ENCODE data around the gene SPINK5.
"Not testable (repeated sequence)": the region's sequence is repeated elsewhere in the genome, so short reads cannot be mapped to it uniquely, and the experiment has no call there.

SPINK5 gene

DNA sequence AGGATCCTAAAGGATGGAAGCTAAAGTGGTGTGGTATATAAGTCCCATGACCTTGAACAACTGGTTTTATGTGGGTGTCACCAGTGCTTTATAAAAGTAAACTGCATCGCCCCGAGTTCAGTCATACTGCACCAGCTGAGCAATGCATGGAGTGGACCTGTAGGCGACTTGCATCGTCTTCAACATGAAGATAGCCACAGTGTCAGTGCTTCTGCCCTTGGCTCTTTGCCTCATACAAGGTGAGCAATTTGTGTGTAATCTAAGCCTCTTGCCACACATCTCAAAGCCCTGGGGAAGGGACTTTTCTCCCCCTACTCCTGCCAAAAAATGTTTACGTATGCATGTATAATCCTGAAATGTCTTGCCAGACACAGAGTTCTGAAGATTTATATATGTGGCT is at the start of gene SPINK5:
TSS of gene SPINK5 (plus strand) at position 120 of the 400 bp plus-strand sequence. CDS start at position 185, 65 bp downstream.
- FAIRE-seq = no peak

GRCh38 chr5:148014276-148014675 is 49.5 kb upstream of the SPINK5 start:
- no peak for FAIRE-seq

- no peak for FAIRE-seq
Measured at GRCh38 chr5:148020257-148020988, 43.4 kb upstream of the SPINK5 start.

DNA sequence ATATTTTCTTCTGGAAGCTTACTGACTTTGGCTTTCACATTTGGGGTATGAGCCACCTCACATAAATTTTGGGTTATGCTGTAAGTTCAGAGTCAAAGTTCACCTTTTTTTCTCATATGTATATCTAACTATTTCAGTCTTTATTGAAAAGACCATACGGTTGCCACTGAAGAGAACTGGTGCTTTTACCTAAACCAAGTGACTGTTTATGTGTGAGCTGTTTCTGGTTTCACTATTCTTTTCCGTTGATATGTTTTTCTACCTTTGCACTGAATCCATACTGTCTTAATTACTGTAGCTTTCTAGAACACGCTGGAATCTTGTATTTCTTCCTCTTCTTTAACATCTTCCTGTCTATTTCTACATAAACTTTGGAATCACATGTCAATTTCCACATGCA is 36.3 kb upstream of the SPINK5 start:
- no peak for FAIRE-seq

DNA sequence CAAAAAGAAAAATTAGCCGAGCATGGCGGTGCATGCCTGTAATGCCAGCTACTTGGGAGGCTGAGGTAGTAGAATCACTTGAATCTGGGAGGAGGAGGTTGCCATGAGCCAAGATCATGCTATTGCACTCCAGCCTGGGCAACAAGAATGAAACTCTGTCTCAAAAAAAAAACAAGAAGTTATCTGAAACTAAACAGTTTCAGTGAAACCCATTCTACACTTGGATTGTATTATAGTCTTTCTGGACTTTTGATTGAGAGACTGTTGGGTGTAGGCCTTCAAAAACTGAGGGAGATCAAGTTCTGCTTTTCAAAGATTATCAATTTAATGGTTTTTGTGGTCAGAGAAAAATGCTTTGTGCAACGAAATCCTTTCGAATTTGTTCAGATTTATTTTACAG is 34.6 kb upstream of the SPINK5 start:
- no peak for FAIRE-seq

DNA sequence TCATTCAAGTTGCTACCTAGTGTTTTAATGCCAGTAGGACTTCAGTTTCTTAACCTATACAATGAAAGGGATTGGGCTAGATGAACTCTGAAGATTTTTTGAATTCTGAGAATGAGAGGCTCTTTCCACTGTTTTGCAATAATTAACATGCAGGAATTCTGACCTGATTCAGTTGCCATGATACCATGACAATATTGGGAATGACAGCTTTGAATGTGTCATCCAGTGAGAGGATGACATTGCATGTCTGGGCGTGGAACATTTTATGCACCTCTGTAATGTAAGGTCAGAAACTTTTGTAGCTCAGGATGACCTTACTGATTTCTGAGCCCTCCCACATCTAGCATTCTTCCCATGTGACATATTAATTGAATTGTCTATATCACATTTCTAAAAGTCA is 30.6 kb upstream of the SPINK5 start:
- FAIRE-seq = no peak

GRCh38 chr5:148035676-148036075 is 28.1 kb upstream of the SPINK5 start:
- no peak for FAIRE-seq

DNA sequence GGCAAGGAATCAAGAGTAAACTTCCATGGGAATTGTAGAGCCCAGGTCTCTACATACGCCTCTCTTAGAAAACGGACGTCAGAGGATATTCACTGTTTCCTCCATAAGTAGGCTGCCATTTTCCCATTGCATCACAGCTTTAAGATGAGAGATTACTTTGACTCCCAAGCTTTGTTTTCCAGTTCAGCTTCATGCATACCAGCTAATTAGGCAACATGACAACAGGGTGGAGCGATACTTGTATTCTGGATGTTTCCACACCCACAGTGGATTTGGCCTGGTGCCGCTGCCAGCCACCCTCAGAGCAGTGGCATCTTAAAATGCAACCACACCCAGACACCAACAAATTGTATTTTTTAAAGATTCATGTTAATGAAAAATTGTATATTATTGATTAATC is 20.9 kb upstream of the SPINK5 start:
- no peak for FAIRE-seq

DNA sequence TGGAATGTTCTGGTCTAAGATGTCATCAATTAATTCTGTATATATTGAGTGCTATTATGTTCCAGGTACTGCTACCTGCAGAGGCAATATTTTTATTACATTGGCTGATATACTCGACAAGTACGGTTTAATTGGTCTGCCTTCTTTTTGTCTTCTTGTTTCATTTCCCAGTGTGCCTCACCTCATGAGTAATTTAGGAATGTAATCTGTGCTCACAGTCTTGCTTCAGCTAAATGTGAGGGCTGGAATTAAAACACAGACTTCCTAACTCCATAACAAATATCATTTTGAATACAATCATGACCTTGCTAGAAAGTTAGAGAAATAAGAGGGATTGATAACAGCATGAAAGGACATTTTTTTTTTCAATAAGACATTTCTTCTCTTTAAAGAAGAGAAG is 20.1 kb upstream of the SPINK5 start:
- FAIRE-seq = no peak

- not testable (repeated sequence) for FAIRE-seq
Measured at GRCh38 chr5:148055160-148055559, 8.6 kb upstream of the SPINK5 start.

DNA sequence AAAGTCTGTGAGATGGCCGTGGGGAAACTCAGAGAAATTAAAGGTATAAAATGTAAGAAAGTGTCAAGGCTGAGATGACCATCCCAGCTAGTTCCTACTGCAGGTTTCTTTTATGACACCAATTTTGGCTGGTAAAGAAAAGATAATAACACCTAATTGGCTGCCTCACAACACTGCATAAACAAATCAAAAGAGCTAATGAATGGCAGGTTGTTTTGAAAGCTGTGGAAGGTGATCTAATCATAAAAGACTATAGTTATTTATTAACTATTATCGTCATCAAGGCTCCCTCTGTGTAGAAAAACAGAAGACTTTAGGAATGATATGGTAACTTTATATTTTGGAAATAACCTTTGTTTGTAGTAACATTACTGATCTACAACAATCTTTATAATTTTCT is 3.5 kb upstream of the SPINK5 start:
- no peak for FAIRE-seq

DNA sequence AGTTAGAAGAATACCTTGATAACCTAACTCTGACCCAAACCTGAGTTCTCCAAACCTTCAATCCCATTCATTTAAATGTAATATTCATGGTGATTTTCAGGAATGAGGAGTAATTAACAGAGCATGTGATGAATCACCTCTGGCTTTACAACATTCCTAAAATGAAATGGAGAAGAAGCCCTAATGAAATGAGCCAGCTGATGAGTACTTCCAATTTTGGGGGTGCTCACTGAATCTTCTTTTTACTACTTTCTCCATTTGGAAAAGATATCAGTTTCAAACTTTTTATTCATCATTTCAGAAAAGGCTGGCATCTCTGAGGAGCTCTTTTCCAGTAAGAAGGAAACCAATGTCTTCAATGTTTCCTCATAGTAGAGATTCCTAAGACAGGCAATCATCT is 2.9 kb upstream of the SPINK5 start:
- FAIRE-seq = no peak

DNA sequence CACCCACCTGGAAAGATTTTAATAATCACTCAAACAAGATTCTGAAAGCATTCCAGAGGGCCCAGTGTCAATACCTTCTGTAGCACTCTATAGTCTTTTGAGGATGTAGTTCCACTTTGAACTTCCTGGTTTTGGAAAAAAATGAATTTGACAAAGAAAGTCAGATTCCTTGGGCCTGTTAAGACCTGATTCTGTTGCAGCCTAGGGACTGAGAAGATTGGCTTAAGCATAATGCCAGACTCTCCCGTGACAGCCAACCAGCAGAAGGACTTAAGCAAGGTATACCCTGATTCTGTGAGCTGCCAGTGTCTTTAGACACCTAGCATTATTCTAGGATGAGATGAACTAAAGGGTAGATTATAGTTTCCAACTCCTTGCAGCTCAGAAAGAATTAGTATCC is 6.8 kb downstream of the SPINK5 start:
- no peak for FAIRE-seq

GRCh38 chr5:148072207-148072606 is 8.4 kb downstream of the SPINK5 start:
- FAIRE-seq = no peak

DNA sequence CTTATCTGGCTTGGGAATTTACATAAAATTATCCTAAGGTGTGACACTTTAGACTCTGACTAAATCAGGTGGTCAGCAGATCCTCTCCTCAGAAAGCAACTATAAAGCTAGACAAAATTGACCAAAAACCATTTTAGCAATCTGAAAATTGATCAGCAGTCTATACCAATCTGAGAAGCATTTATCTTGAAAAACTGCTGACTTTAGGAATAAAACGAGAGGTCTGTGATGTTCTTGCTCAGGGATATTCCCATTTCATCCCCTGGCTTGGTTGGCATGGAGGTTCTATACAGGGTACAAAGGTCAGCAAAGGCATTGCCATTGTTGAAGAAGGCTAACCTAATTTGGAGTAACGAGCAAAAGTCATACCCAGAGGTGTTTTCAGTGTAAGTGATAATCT is 11.7 kb downstream of the SPINK5 start:
- no peak for FAIRE-seq

DNA sequence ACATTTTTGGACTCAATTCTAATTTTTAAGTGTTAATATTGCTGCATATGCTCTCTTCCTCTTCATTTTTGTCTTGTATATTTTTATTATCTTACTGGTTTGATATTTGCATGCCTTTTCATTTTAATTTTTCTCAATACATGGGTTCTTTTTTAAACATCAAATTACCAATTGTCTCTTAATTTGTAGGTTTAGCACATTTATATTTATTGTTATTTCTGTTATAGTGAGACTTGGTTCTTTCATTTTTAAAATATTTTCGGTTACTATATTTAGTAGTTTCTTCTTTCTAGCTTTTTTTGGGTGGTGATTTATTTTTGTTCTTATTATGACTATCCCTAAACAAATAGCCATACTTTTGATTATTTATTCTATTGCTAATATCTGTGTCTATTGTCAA is 19.4 kb downstream of the SPINK5 start:
- no peak for FAIRE-seq

- FAIRE-seq = no peak
Measured at GRCh38 chr5:148084269-148084668, 20.5 kb downstream of the SPINK5 start.

GRCh38 chr5:148085310-148085709 is 21.5 kb downstream of the SPINK5 start:
- no peak for FAIRE-seq

- no peak for FAIRE-seq
Measured at GRCh38 chr5:148085977-148086705, 22.4 kb downstream of the SPINK5 start.

GRCh38 chr5:148090146-148090772 is 26.5 kb downstream of the SPINK5 start:
- no peak for FAIRE-seq

- FAIRE-seq = no peak
Measured at GRCh38 chr5:148090773-148091250, 27.0 kb downstream of the SPINK5 start.

DNA sequence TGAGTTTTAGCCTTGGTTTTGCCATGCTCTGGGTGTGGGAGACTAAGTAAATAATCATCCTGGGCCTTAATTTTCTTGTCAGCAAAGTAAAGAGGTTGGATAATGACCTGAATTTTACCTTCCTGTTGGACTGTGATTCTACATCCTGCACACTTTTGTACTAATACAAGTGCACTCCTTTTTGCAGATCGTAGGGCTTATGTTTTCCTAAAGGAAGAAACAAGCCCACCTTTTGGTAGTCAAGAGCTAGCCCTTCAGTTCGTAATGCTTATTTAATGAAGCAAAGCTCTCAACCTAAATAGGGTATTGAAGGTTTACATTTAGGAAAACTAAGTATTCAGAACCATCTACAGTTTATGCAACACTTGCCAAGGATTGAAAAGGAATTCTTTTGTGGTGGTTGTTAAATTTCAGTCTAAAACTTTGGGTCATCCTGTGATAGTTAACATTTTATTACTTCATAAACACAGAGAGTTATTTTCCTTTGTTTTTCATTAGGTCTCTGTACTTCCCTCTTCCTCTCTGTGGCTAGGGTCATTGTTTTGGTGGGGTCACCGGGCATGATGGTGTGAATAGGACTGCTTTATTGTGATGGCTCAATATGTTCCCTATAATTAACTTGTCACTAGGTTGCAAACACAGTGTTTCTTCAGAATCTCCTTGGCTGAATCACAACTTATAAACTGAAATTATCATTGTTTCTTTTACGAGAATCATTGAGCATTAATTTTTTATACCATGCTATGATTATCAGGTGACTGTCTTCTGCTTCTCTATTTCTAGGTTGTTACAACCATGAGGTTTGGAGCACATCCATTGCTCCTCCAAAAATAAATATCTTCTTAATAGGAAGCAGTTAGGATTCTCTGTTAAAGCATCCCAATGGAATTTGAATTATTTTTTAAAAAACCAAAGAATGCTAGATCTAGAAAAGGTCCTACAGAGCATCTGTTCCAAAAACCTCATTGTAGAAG is 28.5 kb downstream of the SPINK5 start:
- no peak for FAIRE-seq

- FAIRE-seq = no peak
Measured at GRCh38 chr5:148094336-148094735, 30.6 kb downstream of the SPINK5 start.
